ENCODE measurements around the gene KMT2C.

- TF ChIP-seq POLR2A (IDR thresholded peaks at IDR 0.05; ENCODE audit: low read depth, low read length): no peak
- TF ChIP-seq SPI1 (IDR thresholded peaks at IDR 0.05; ENCODE audit: low read depth, low read length): no peak
- no peak for TF ChIP-seq POLR2AphosphoS5 (IDR thresholded peaks at IDR 0.05; ENCODE audit: low read depth, low read length)
- no peak for TF ChIP-seq TAF1 (IDR thresholded peaks at IDR 0.05; ENCODE audit: low read depth, low read length)
- TF ChIP-seq PAX5 (IDR thresholded peaks at IDR 0.05; ENCODE audit: insufficient read depth, low read length, severe bottlenecking): no peak
- no peak for TF ChIP-seq POU2F2 (IDR thresholded peaks at IDR 0.05; ENCODE audit: low read depth, low read length)
Observed at GRCh38 chr7:152129682-152130081, 306.1 kb downstream of the KMT2C start.

Data from GM12891 (cell line).